GM15510 (cell line): ENCODE data around the gene OTULIN.

Experiments used
- POLR2A ChIP-seq: IDR thresholded peaks from 3 replicates; pipeline ENCODE4 v1.6.1; 2011; ENCODE audit warnings: borderline replicate concordance; ENCODE audit not compliant: insufficient read length; ENCODE audit errors: extremely low read depth

OTULIN gene

DNA sequence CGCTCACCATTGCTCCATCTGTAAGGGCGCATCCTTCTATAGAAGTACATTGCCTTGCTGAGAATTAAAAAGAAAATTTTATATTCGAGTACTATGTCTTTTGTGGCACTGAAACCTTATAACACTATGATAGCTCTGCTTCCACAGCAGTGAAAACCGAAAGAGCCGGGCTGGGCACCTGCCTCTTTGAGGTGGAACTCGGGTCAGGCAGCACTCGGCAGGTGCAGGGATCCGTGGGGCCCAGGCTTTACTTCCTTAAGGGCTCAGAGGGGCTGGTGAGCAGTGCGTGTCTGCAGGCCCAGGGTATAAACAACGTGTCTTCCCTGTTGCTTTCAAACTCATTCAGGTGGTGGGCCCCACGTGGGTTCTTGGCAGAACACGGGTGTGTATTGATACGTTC, 69.9 kb downstream of the OTULIN start:
- TF ChIP-seq POLR2A: no peak

DNA sequence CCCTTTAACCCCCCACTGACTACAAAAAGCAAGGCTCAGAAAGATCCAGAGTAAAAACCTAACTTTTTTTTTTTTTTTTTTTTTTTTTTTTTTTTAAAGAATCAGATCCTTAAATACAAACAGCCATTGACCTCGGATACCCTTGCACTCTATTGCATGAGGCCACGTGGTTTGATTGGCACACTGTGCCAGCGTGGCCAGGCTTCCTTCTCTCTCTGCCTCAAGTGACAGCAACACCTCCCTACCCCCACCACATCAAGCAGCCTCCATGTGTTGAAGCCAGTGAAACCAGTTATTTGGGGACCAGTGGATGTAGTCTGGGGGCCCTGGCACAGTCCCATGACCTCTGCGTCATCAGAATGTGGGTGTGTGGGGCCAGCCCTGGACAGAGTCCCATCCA, 71.4 kb downstream of the OTULIN start:
- no peak for TF ChIP-seq POLR2A

DNA sequence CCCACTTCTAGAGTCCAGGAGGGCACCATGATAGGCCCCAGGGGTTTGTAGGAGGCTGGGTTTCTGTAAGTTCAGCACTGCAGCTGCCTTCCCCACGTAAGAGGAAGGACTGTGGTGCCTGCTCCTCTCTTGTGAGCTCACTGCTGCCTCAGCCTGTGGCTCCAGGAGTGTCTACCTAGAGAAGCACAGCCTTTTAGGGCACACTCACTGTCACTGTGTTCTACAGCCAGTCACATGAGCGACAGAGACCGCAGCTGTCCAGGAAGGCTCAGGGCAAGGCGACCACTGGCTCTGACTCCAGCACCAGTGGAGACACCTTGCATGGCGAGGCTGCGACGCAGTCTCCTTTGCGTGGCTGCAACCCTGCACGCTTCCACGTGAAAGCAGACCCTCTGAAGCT, 72.8 kb downstream of the OTULIN start:
- TF ChIP-seq POLR2A: no peak

DNA sequence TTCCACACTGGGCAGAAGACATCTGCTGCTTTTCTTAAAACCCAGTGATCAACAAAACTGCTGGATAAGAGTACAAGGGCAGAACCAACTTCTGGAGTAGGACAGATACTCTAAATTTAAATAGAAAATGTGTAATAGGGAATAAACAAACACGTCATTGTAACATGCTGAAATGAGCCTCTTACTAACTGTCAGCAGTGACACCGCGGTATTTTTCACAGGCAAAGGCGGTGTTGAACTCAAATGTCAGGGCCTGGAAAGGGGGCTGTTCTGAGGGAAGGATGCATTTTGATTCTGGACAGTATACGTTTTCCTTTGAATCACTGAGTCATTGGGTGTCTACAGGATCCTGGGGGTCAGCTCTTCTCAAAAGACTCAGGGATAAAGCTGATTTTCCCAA, 73.5 kb downstream of the OTULIN start:
- no peak for TF ChIP-seq POLR2A

DNA sequence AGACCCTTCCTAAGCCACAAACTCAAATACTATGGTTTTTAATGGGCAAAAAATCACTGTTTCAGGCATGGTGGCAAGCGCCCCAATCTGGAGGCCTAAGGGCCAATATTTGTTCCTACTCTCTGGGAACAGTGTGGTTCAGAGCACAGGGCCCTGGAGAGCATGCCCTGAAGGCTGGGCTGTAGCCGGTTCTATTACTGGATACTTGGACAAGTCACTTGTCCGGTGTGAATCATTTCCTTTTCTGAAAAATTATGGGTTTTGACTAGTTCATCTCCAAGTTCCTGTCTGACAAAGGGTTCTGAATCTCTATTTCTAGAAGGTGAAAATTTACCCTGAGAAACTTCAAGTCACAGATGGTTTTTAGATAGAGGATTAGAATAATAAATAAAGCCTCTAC, 75.0 kb downstream of the OTULIN start:
- no peak for TF ChIP-seq POLR2A

DNA sequence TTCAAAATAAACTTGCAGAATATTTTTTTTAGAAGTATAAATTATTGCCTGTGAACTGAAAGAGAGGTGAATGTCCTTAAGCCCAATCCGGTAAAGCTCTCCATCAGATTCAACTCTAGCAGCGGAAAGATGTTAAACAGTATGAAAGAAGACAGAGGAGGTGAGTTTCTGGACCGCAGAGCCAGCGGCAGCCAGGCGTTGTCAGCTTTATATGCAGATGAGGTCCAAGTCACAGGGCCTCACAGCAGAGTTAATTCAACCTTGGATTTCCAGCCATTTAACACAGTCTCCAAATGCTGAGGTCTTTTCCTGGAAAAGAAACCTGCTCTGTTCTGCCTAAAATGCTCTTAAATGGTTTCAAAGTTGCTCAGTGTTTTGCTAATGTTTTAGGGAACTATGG, 75.5 kb downstream of the OTULIN start:
- TF ChIP-seq POLR2A: no peak

DNA sequence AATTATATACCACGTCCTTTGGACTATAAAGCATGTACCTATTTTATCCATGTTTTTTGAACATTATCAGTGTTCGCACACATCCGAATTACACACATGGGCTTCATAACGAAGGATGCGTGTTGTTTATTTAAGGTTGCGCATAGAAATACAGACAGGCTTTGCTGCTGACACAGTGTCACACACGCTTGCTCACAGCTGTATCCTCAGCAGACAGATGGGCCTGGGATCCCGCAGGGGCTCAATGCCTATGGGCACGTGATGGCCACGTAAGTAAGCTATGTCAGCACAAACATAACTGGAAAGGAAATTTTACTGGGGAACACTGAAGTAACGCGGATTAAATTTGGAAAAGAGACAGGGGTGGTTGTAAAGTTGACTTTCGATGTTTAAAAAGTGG, 76.6 kb downstream of the OTULIN start:
- no peak for TF ChIP-seq POLR2A

DNA sequence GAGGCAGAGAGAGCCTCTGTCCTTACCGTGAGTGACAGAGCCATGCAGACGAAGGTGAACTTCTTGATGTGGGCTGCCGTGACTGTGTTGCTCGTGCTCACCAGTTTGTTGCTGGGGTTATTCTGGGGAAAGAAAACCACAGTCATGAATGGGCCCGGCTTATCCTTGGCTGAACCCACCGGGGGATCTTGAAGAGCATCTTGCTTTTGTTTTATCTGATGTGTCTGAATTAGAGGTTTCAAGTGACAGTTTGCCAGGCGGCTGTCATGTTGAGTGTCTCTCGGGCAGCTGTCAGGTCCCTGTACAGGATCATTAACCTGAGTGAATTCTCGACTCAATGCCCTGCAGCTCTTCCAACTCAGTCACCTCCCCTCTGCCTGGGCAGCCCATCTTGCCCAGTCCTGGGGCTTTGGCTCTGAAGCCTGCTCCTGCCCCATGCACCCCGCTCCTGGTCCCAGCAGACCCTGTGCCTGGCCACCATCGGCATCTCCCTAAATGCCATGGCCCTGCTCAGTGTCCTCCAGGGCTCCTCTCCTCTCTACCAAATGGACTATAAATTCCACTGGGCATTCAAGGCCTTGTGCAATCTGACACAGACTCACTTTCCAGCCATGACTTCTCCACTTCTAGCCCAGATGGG, 77.4 kb downstream of the OTULIN start:
- no peak for TF ChIP-seq POLR2A

DNA sequence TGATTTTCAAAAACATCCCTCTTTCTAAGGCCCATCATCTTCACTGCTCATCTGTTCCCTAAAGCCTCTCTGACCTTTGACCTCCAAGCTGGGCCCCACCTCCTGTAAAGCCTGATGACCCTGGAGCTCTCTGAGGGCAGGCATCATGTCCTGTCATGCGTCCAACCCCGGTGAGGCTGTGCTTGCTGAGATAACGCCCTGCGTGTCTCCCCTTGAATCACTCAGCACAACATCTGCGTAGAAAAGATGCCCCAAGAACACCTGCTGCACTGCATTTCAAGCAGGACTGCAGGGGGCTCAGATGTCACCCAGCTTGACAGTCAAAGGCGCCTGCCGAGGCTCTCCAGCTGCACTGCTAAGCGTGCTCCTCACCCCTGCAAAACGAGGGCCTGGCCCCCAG, 78.0 kb downstream of the OTULIN start:
- TF ChIP-seq POLR2A: no peak

DNA sequence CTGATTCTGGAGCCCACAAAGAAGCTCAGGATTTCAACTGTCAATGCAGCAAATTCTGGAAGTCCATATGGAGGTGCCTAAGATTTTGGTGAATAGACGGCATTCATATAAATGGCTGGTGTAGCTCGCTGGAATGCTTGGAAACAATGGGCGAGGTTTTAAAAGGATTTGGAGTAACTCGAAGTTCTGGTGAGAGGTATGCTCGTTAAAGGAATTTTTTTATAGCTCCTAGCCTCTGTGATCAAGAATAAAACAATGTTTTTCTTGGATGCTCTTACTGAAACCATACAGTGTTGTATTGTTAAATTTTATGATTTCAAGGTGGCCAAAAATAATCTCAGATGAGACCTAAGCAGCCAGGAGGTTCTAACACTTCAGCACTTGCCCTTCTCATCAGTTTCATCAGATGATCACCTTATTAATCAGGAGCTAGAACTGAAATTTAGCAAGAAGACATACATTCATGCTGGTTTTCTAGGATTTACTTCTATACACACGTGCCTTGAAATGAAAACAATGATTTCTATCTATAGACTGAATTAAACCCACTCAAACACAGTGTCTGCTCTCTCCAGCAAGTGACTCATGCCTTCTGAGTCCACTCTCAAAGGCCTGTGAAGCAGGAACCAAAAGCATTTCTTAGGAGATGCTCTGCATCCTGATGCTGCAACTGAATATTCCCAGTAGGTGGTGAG, 79.2 kb downstream of the OTULIN start:
- no peak for TF ChIP-seq POLR2A

DNA sequence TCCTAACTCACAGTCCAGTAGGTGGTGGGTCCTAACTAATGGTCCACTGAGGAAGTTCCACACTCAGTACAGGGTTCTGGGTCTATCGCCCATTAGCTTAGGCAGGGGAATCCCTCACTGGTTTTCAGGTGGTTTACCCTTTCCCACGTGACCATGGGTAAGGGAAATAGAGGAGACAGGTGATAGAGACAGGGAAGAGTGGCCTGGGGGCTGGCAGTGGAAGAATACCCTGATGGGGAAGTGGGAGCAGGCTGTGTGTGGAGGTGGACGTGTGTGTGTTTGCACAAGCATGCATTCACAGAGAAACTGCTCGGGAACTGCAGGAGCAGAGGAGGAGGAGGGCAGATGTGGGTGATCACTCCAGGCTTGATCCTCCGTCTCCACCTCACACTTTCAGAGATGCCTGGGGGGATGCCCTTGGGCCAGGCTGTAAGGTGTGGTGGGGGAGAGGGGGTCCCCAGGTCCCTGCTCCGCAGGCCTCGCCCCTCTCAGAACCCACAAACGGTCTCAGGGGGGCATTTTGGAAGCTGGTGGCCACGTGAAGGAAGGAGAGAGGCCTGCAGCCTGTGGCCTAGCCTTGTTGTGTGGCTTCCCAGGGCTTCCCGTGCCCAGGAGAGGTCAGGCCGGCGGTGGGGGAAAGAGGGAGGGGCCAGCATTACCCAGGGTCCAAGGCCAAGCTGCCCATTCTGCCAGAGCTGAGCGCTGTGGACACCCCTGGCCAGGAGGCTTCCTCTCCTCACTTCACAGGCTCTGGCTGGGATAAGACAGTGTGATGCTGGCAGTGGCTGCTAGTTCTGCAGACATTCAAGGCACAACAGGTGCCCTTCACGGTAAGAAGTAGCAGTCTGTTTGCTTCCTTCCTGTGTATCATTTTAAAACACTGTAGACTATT, 80.0 kb downstream of the OTULIN start:
- TF ChIP-seq POLR2A: no peak

DNA sequence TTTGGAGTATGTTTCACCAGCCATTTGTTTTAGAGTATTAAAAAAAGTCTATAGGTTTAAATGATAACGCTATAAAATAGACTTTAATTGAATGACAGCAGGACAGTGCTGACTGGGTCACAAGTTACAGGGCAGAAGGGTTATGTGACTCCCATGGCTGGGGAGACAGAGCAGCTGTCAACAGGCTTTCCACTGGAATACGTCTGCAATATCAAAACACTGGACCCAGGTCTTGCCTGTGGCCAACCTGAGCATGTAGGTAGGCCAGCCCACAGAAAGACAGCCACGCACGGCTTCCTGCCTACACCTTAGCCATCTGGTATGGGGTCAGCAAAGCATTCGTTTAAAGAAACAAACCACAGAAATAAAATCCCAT, 80.7 kb downstream of the OTULIN start:
- TF ChIP-seq POLR2A: no peak

DNA sequence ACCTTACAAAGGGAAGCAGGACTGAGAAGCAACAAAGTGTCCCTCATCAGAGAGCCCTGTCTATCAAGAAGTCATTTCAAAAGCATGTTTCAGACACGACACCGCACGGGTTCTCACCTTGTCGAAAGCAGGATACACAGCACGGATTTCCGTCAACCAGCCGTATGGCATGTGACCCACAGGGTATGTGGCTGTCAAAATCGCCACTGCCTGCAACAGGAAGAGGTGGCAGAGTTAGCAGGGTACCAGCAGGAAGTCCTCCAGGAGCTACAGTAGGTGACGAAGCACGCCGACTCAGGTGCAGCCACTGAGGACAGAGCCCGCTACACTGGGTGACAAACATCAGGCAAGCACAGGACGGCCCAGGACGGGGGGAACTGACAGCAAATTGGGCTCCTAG, 81.2 kb downstream of the OTULIN start:
- no peak for TF ChIP-seq POLR2A

DNA sequence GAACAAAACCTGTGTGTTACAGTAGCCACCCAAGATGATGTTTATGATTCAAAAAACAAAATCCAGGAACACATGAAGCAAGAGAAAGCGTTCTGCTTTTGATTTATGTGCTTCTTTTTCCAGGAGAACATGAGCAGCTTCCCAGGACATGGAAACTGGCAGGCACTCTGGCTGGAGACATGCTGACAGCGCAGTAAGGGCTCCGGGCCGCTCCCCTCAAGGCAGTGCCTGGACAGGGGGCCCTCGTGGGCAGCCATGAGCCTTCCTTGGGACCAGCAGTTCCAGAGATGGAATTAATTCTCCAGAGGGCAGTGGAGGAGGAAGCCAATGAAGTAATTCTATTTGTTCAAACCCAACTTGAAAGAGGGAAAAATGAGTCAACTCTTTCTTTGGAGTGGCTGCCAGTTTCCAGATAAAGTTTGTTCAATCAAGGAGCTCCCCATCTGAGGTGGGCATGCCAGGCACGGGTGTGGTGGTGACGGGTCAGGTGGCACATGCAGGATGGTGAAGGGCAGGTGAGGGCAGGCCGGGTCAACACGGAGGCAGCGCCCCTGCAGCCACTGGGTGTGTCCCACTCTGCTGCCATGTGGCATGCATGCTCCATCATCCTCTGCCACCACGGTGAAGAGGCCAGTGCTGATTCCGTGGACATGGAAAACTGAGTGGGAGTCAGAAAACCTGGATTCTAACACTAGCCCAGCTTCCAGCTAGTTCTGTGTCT, 83.8 kb downstream of the OTULIN start:
- TF ChIP-seq POLR2A: no peak
